Testis (tissue), 3 donors: ENCODE measurements around the gene SGK2. TPM values are rescaled to one million over a fixed set of nuclear protein-coding genes. Genes with fewer than 3 reads are reported as not detected.

ENCODE experiments used
- DNase-seq: peaks from one replicate; pipeline ENCODE4 v3.0.0-alpha.2; 2019
- H3K27ac ChIP-seq, 2 donors: fragments of 200-600 bp; sonication (generic); one replicate each; pipeline ENCODE4 v1.5.1; 2019
- H3K27me3 ChIP-seq: fragments of 200-600 bp; sonication (generic); one replicate; pipeline ENCODE4 v1.5.1; 2019
- H3K36me3 ChIP-seq: fragments of 200-600 bp; sonication (generic); one replicate; pipeline ENCODE4 v1.5.1; 2017; ENCODE audit warnings: low read depth; ENCODE audit errors: missing control alignments
- H3K4me1 ChIP-seq: fragments of 200-600 bp; sonication (generic); one replicate; pipeline ENCODE4 v1.5.1; 2019
- H3K4me3 ChIP-seq, 2 donors: fragments of 200-600 bp; sonication (generic); one replicate each; pipeline ENCODE4 v1.5.1; 2017 to 2019
- H3K9me3 ChIP-seq: fragments of 200-600 bp; sonication (generic); one replicate; pipeline ENCODE4 v1.5.1; 2017
- POLR2A ChIP-seq: fragments of 450-650 bp; IDR thresholded peaks from one replicate; pipeline ENCODE4 v1.6.1; 2017; ENCODE audit warnings: antibody characterized with exemption, mild to moderate bottlenecking, moderate library complexity
- WGBS, 2 donors: methylation state at CpG; one replicate each; pipeline ENCODE4 v1.1.5; 2018; 5-methylcytosine and 5-hydroxymethylcytosine counted together
- intact Hi-C: fragments of 100-400 bp; cut with DNase I; formaldehyde crosslinking; loops from one replicate; pipeline ENCODE4 v1.15.1; 2023; ENCODE audit warnings: low total_unique reads
- polyA plus RNA-seq: library from polyadenylated mRNA; stranded (reverse); fragments of 350-450 nt; fragmentation: Illumina TruSeq; extraction: RNeasy Lipid Tissue Mini Kit (QIAGEN cat#74804); gene quantifications from one replicate; pipeline ENCODE4 v1.2.3, GENCODE V29; 2014; ENCODE audit warnings: low read depth, low replicate concordance; ENCODE audit not compliant: insufficient read depth
- total RNA-seq, 2 donors: library from RNA; depleted of rRNA; stranded (reverse); fragments of >200 nt; gene quantifications; one replicate each; pipeline ENCODE4 v1.2.3, GENCODE V29; 2016
- TF ChIP-seq, protein P1 (sequence below), 3 experiments: fragments of 450-650 bp in 2 of 3; fragments of 200-600 bp in 1 of 3; sonication (generic) in 1 of 3; IDR thresholded peaks; one replicate each; pipeline ENCODE4 v1.5.1; 2016 to 2019; ENCODE audit warnings: antibody characterized with exemption in 3 of 3, mild to moderate bottlenecking in 2 of 3, moderate library complexity in 1 of 3

Gene SGK2
- total and polyA plus RNA-seq, 3 donors from 2014 or later, result 1.3 to 8.5 (median 6.2) TPM

DNA sequence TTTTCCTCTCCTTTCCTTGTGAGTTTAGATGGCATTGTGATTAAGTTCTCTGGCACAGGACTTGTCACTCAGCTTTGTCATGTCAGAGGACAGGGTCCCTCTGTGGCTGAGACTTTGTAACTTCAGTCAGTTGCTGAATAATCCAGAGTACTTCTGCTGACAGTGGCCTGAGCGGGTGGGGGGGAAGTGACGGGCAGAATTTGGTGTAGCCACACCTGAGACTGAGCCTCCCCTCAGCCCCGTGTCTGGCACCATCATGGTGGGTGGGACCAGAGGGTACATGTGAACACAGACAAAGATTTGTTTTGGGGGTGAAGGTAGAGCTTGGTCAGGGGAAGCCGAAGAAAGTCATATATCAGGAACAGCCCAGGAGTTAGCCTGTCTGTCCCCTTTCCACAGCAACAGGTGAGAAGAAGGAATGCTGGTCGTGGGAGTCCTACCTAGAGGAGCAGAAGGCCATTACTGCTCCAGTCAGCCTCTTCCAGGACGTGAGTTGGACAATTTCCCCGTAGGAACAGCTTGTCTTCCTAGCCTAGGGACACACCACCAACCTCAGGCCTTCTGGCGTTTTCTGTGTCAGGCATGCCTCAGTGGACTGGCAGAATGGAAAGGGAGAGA, 30.5 kb upstream of the SGK2 start:
- 88 to 89% methylated on average over 8 of the region's 8 CpGs for WGBS, 2 donors
- Histone ChIP-seq H3K36me3 (no peaks in the 10 kb centered on the region), H3K4me3 (no peak overlapping the region), H3K27me3 (no peaks in the 10 kb centered on the region), H3K4me1 (no peaks in the 10 kb centered on the region), H3K27ac (no peak overlapping the region), H3K9me3 (no peaks in the 10 kb centered on the region)
- intact Hi-C loops, result no loop called here
- TF ChIP-seq POLR2A, result no peak
- TF ChIP-seq, protein P1, sequence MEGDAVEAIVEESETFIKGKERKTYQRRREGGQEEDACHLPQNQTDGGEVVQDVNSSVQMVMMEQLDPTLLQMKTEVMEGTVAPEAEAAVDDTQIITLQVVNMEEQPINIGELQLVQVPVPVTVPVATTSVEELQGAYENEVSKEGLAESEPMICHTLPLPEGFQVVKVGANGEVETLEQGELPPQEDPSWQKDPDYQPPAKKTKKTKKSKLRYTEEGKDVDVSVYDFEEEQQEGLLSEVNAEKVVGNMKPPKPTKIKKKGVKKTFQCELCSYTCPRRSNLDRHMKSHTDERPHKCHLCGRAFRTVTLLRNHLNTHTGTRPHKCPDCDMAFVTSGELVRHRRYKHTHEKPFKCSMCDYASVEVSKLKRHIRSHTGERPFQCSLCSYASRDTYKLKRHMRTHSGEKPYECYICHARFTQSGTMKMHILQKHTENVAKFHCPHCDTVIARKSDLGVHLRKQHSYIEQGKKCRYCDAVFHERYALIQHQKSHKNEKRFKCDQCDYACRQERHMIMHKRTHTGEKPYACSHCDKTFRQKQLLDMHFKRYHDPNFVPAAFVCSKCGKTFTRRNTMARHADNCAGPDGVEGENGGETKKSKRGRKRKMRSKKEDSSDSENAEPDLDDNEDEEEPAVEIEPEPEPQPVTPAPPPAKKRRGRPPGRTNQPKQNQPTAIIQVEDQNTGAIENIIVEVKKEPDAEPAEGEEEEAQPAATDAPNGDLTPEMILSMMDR (IDR thresholded peaks at IDR 0.05), result no peak
- no peak for DNase-seq

DNA sequence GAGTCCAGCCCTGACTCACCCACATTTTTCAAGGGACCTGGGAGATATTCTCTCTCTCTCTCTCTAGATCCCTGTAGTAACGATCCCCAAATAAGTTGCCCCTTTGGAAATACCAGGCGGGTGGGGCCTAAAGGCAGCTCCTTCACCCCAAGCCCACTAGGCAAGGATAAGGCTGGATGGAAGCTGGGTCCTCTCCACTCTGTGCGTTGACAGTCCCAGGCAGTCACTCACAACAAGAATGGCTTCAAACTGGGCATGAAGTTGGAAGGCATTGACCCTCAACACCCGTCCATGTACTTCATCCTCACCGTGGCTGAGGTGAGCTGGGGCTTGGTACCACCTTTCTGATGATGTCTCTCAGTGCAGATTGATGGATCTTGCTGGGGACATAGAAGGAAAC, 29.8 kb upstream of the SGK2 start:
- DNase-seq, result no peak
- no peak for TF ChIP-seq POLR2A
- TF ChIP-seq, protein P1 (IDR thresholded peaks at IDR 0.05), result no peak
- Histone ChIP-seq H3K27me3 (no peaks in the 10 kb centered on the region), H3K36me3 (no peaks in the 10 kb centered on the region), H3K9me3 (no peaks in the 10 kb centered on the region), H3K4me1 (no peaks in the 10 kb centered on the region), H3K4me3 (no peak overlapping the region), H3K27ac (no peak overlapping the region)
- WGBS, 2 donors, result 96 to 100% methylated on average over 2 to 5 of the region's 5 CpGs
- intact Hi-C loops, result no loop called here

DNA sequence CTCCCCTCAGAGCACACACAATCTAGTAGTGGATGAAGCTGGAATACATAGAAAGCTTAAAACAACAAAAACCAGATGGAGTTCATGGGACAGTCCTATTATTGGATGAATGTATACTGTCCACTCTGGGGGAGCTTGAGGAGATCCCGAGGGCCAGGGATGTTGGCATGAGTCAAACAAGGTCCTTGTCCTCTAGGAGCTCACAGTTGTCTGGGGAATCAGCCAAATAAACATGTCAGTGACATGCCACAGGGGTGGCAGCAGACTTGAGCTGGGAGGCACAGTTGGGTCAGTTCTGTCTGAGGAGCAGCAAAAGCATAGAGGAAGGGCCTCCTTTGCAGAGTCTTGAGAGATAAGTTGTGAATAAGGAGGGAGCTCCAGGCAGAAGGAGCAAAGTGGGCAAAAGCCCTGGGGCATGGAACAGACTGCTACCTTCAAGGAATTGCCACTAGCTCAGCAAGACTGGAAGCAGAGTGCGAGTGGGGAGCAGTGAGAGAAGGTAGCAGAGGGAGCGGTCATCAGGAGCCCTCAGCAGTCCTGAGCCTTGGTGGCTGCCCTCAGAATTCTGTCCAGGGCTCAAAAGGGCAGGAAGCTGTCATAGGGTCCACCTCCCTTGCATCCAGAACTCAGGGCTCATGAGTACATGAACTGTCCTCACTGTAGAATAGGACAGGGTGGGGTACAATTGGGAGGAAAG, 29.2 kb upstream of the SGK2 start:
- Histone ChIP-seq H3K4me1 (no peaks in the 10 kb centered on the region), H3K4me3 (no peak overlapping the region), H3K27me3 (no peaks in the 10 kb centered on the region), H3K36me3 (no peaks in the 10 kb centered on the region), H3K9me3 (no peaks in the 10 kb centered on the region), H3K27ac (no peak overlapping the region)
- no peak for TF ChIP-seq POLR2A
- TF ChIP-seq, protein P1 (IDR thresholded peaks at IDR 0.05), result no peak
- DNase-seq, result no peak
- intact Hi-C loops, result no loop called here
- WGBS, 2 donors, result 89% methylated on average over 3 of the region's 3 CpGs

DNA sequence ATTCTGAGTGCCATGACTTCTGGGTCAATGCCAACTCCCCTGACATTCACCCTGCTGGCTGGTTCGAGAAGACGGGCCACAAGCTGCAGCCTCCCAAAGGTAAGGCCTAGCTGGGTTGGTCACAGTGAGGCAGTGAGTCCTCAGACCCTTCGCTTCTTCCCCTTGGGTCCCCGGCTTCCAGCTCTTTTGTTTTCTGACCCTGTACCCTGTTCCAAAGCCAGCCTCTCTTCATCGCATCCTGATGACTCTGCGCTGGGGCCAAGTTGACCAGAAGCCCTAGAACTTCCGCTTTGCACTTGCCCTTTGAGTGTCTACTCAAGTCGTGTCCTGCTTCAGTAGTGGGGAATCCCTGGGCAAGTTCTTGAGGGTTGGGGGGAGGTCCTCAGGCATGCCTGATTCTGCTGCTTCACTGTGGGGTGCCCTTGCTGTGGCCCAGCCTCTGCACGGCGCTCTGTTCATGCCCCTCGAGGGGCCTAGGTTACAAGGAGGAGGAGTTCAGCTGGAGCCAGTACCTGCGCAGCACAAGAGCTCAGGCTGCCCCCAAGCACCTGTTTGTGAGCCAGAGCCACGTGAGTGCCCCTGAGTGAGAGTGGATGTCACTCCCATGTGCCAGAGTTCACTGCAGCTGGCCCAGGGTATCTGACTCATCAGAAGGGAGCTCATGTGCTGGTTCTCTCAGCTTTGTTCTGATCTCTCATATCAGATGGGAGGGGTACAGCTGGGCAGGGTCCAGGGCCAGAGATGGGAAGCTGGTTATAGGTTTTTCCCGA, 28.3 kb upstream of the SGK2 start:
- Histone ChIP-seq H3K4me3 (no peak overlapping the region), H3K9me3 (no peaks in the 10 kb centered on the region), H3K27ac (no peak overlapping the region), H3K4me1 (no peaks in the 10 kb centered on the region), H3K36me3 (no peaks in the 10 kb centered on the region), H3K27me3 (no peaks in the 10 kb centered on the region)
- intact Hi-C loops, result no loop called here
- TF ChIP-seq, protein P1 (IDR thresholded peaks at IDR 0.05), result no peak
- TF ChIP-seq POLR2A, result no peak
- no peak for DNase-seq
- WGBS, 2 donors, result 88 to 91% methylated on average over 11 to 14 of the region's 14 CpGs
